OCI-LY3 (cell line): ENCODE measurements around the gene KLHL6.

ENCODE experiments used
- H2AFZ ChIP-seq: fragments of 200-600, 300-600 bp; shearing (Covaris generic); 2 replicates; pipeline ENCODE4 v1.6.0; 2014; ENCODE audit warnings: antibody characterized with exemption, low read depth, low read length
- H3K27ac ChIP-seq: fragments of 200-600, 300-600 bp; sonication (generic); 2 replicates; pipeline ENCODE4 v1.5.1; 2014; ENCODE audit warnings: mild to moderate bottlenecking, low read length, moderate library complexity, mixed read lengths
- H3K27me3 ChIP-seq: fragments of 200-600, 300-600 bp; sonication (generic); 2 replicates; pipeline ENCODE4 v1.6.1; 2014; ENCODE audit warnings: low read depth, low read length, mixed read lengths
- H3K36me3 ChIP-seq: fragments of 200-600, 300-600 bp; sonication (generic); replicated peaks from 2 replicates; pipeline ENCODE3; 2014; ENCODE audit warnings: low read depth, low read length, mixed read lengths
- H3K4me1 ChIP-seq: fragments of 300-600, 200-600 bp; sonication (generic); 2 replicates; pipeline ENCODE4 v1.6.1; 2014; ENCODE audit warnings: low read length, mixed read lengths
- H3K4me2 ChIP-seq: fragments of 200-600, 300-600 bp; sonication (generic); 2 replicates; pipeline ENCODE4 v1.6.1; 2014; ENCODE audit warnings: low read length, mixed read lengths
- H3K4me3 ChIP-seq: fragments of 300-600, 200-600 bp; sonication (generic); 2 replicates; pipeline ENCODE4 v1.5.1; 2014; ENCODE audit warnings: antibody characterized with exemption, mild to moderate bottlenecking, low read length, moderate library complexity
- H3K79me2 ChIP-seq: fragments of 300-600, 200-600 bp; shearing (Covaris generic); 2 replicates; pipeline ENCODE4 v1.6.1; 2014; ENCODE audit warnings: mild to moderate bottlenecking, low read length, mixed read lengths
- H3K9ac ChIP-seq: fragments of 300-600, 200-600 bp; shearing (Covaris generic); 2 replicates; pipeline ENCODE4 v1.6.0; 2014; ENCODE audit warnings: mild to moderate bottlenecking, low read length, moderate library complexity
- H3K9me3 ChIP-seq: fragments of 200-600, 300-600 bp; shearing (Covaris generic); 2 replicates; pipeline ENCODE4 v1.6.1; 2014; ENCODE audit warnings: low read length, mixed read lengths; ENCODE audit not compliant: insufficient read depth
- H4K20me1 ChIP-seq: fragments of 200-600, 300-600 bp; sonication (generic); 2 replicates; pipeline ENCODE4 v1.6.1; 2016; ENCODE audit warnings: low read length, mixed read lengths; ENCODE audit not compliant: insufficient read depth
- CTCF ChIP-seq: fragments of 200-600, 300-600 bp; sonication (generic); IDR thresholded peaks from 2 replicates; pipeline ENCODE4 v1.5.1; 2014; ENCODE audit warnings: antibody characterized with exemption, low read length, low read depth
- EZH2phosphoT487 ChIP-seq: fragments of 200-600 bp; shearing (Covaris generic); IDR thresholded peaks from 2 replicates; pipeline ENCODE4 v1.6.1; 2018; ENCODE audit warnings: antibody characterized with exemption, mixed run types, low read depth

KLHL6 gene

DNA sequence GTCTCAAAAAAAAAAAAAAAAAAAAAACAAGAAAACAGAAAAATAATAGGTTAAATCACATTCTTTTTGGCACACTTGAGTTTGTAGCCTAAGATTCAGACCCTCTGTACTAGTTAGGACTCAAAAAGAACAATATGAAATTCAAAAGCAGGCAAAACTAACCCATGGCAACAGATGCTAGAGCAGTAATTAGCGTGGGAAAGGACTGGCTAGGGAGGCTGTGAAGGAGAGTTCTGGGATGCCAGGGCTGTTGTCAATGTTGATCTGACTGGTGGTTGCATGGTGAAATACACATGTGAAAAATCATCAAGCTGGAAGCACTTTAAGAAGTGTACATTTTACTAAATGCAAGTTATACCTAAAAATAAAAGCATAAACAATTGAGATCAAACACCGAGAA is 35.6 kb downstream of the KLHL6 start:
- no peak overlapping the region for H3K4me2 ChIP-seq

GRCh38 chr3:183518491-183519251 is 36.8 kb downstream of the KLHL6 start:
- Histone ChIP-seq H3K36me3 (peaks cover 55% of the 10 kb centered on the region), H2AFZ (no peak overlapping the region), H3K4me2 (no peak overlapping the region), H3K9ac (no peak overlapping the region), H3K9me3 (peaks cover 7% of the 10 kb centered on the region; the same call in 1 of the 2 replicates), H3K79me2 (peaks cover 26% of the 10 kb centered on the region), H3K27ac (no peak overlapping the region), H3K4me1 (peaks cover 16% of the 10 kb centered on the region), H3K27me3 (no peaks in the 10 kb centered on the region), H4K20me1 (peaks cover 52% of the 10 kb centered on the region), H3K4me3 (no peak overlapping the region)
- TF ChIP-seq CTCF (no peak), EZH2phosphoT487 (no peak)

More for the DNA sequence above, 35.6 kb downstream of the KLHL6 start:
- H3K36me3 ChIP-seq, result peaks cover 60% of the 10 kb centered on the region
- peaks cover 7% of the 10 kb centered on the region; the same call in 1 of the 2 replicates for H3K9me3 ChIP-seq
- no peak overlapping the region for H3K27ac ChIP-seq
- no peak overlapping the region for H3K9ac ChIP-seq
- no peak overlapping the region for H2AFZ ChIP-seq
- peaks cover 61% of the 10 kb centered on the region for H4K20me1 ChIP-seq
- H3K4me3 ChIP-seq, result no peak overlapping the region
- H3K4me1 ChIP-seq, result peaks cover 16% of the 10 kb centered on the region
- TF ChIP-seq EZH2phosphoT487 (no peak), CTCF (no peak)
- no peaks in the 10 kb centered on the region for H3K27me3 ChIP-seq
- peaks cover 32% of the 10 kb centered on the region for H3K79me2 ChIP-seq

- peaks cover 27% of the 10 kb centered on the region for H3K79me2 ChIP-seq
These were observed 37.9 kb downstream of the KLHL6 start for GRCh38 chr3:183517607-183518006.

More at GRCh38 chr3:183517607-183518006, 37.9 kb downstream of the KLHL6 start:
- Histone ChIP-seq H3K4me3 (no peak overlapping the region), H3K4me2 (no peak overlapping the region), H2AFZ (no peak overlapping the region), H3K4me1 (peaks cover 23% of the 10 kb centered on the region), H3K36me3 (peaks cover 53% of the 10 kb centered on the region), H3K9ac (no peak overlapping the region), H3K27ac (no peak overlapping the region), H4K20me1 (peaks cover 52% of the 10 kb centered on the region), H3K9me3 (peaks cover 7% of the 10 kb centered on the region; the same call in 1 of the 2 replicates), H3K27me3 (no peaks in the 10 kb centered on the region)
- TF ChIP-seq EZH2phosphoT487 (no peak), CTCF (no peak)
